HG03378 (cell line): ENCODE results near the gene PRRC1.

Experiments used
- ATAC-seq: cut with Tn5 transposase; IDR thresholded peaks from one replicate; pipeline ENCODE4 v1.9.1; 2021; ENCODE audit warnings: mild to moderate bottlenecking, moderate library complexity; ENCODE audit not compliant: unreplicated experiment

Gene PRRC1

DNA sequence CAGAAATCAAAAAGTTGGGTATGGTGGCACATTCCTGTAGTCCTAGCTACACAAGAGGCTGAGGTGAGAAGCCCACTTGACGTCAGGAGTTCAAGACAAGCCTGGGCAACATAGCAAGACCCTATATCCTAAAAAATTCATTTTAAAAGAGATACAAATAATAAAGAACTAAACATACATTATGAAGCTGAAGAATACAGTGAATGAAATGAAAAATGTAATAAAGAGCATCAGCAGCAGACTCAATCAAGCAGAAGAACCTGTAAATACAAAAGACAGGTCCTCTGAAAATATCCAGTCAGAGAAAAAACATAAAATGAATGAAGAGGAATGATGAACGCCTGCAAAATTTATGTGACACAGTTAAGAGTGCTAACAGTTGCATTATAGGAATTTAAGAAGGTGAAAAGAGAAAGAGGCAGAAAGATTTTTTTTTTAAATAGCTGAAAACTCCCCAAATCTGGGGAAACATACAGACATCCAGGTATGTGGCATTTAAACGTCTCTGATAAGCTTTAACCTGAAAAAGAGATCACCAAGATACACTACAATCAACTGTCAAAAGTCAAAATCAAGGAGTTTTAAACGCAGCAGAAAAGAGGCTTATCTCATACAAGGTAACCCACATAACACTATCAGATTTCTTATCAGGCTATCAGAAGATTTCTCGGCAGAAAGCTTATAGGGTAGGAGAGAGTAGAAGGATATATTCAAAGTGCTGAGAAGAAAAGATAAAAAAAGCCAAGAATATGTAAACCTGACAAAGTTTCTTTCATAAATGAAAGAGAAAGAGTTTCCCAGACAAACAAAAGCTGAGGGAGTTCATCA, 57.6 kb downstream of the PRRC1 start:
- no peak for ATAC-seq

GRCh38 chr5:127577458-127577857, 60.0 kb downstream of the PRRC1 start:
- peak; percentile 42 for ATAC-seq

- ATAC-seq: no peak
These were observed 63.3 kb downstream of the PRRC1 start for GRCh38 chr5:127580731-127581130.

DNA sequence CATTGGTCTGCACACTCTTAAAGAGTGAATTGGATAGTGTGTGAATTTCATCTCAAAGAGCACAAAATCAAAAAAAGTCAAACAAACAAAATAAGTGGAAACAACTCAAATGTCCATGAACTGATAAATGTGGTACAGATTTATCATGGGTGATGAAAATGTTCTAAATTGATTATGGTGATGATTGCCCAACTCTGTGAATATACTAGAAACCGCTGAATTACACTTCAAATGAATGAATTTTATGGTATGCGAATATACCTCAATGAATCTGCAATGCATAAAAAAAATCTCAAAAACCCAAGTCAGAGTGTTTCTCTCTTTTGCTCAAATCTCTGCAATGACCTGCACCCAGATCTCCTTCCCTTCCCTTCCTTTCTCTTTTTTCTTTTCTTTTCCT, 64.0 kb downstream of the PRRC1 start:
- ATAC-seq: no peak

DNA sequence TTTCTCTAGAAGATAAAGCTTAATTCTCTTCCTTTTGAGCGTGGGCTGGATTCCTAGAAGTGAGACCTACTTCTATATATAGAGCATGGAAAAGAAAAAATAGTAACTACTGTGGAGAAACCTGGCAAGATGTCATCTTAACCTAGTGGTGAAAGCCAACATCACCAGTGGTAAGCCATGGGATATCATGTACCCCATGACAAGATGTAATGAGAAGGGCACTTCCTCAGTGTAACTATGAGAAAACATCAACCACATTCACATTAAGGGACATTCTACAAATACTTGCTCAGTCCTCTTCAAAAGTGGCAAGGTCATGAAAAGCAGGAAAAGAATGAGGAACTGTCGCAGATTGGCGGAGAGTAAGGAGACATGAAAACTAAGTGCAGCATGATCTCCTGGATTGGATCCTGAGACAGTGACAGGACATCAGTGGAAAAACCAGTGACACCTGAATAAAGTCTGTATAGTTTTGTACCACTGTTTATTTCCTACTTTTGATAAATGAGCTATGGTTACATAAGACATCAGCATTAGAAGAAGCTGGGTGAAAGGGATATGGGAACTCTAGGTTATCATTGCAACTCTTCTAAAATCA, 65.4 kb downstream of the PRRC1 start:
- ATAC-seq: no peak

GRCh38 chr5:127583866-127584265, 66.4 kb downstream of the PRRC1 start:
- ATAC-seq: no peak

DNA sequence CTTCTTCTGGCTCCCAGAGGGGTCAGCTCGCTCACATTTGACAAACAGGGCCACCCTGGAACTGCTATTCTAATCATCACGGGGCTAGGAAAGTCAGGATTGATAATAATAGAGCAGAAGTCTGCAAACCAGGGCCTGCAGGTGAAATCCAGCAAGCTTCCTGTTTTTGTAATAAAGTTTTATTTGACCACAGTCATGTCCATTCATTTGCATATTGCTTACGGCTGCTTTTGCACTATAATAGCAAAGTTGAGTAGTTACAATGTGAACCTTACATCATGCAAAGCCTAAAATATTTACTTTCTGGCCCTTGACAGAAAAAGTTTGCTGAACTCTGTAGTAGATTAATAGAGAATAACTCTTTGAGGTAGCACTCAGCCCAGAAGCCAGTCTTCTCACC, 68.2 kb downstream of the PRRC1 start:
- no peak for ATAC-seq

- peak; percentile 81 for ATAC-seq
These were observed 68.8 kb downstream of the PRRC1 start for GRCh38 chr5:127586066-127586770.

- peak; percentile 52 for ATAC-seq
These were observed 69.4 kb downstream of the PRRC1 start for GRCh38 chr5:127586811-127587210.

DNA sequence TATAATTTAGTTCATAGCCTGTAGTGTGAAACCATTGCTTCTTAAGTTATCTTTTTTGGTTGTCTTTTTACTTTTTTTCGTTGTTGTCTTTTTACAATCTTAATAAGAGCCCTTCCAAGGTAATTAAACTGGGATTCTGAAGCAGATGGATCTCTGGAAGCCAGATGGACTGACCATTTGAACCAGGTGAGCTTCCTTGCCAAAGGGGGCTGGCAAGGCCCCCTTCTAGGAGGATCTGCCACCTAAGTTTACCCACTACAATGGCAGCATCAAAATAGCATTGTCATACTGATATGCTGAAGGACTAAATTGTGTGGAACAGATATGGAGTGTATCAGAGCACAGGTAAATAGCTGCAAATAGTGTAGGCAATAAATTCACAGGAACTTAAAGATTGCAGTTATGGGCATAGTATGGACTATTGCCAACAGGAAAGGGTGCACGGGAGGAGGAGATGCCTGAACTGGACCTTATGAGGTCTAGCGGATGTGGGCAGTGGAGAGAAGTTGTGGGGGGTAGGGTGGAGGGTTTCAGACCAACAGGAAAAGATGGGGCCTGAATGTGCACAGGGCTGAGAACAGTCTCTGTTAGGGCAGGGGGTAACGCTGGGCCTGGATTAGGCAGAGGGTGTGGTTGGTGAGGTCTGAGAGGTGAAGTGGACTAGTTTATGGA, 69.9 kb downstream of the PRRC1 start:
- ATAC-seq: no peak

GRCh38 chr5:127588368-127588767, 70.9 kb downstream of the PRRC1 start:
- ATAC-seq: no peak

GRCh38 chr5:127589309-127590030, 72.0 kb downstream of the PRRC1 start:
- ATAC-seq: no peak

DNA sequence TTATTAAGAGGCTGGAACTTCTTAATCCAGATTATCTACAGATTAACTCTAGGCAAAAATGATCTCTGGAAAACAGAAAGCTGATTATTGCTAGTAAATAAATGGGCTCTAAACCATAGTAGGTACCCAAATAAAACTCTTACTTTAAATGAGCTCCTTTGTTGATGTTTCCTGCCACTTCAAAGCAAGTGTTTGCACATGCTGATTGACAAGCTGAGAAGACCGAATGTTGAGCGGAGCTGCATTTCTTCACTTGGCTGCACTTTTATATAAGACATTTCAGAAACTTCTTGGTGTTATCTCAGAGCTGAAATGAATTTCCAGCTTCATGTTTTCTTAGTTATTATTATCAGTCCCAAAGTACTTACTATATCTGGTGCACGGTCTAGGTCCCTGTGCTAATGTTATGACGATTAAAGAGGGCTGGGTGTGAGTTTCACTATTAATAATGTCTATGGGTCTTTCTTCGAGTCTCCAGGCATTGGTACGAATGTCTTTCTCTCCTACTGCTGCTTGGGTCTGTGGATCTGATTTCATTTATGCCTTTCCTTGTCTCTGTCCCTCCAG, 72.8 kb downstream of the PRRC1 start:
- peak; percentile 56 for ATAC-seq

DNA sequence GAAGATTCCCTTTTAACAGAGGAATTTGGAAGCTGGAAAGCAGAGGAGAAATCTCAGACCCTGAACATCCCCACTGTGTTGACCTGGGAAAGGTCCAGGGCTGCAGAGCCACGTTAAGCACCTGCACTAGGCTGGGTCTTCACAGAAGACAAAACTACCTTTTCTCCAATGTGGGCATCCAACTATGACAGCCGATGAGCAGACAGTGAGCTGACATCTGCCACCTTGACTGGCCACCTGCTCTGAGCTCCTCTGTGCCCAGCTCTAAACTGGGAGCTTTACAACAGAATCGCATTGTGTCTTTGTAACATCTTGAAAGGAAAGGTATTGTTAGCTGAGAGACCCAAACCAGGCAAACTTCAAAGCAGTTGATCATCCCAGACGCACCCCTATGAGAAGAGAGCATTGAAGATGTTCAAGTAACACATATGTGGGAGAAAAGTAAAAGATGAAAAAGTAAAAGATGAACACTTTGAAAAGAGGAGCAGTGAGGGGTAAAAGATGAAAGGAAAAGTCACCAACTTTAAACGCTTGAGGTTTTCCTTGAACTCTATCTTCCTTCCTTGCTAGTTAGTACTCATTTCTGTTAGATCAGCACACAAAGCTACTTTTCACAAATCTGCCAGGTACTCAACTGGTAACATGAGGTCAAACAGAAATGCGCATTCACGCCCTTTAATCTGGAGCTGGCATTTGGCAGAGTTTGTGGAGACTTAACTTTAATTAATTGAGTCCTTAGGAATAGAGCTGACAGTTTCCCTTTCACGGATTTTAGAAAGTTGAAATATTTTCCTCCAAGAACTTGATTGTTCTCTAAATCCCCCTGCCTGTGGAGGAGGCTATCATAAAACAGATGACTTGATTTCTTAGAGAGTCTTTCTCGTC, 78.3 kb downstream of the PRRC1 start:
- no peak for ATAC-seq

GRCh38 chr5:127596501-127596900, 79.1 kb downstream of the PRRC1 start:
- ATAC-seq: no peak

DNA sequence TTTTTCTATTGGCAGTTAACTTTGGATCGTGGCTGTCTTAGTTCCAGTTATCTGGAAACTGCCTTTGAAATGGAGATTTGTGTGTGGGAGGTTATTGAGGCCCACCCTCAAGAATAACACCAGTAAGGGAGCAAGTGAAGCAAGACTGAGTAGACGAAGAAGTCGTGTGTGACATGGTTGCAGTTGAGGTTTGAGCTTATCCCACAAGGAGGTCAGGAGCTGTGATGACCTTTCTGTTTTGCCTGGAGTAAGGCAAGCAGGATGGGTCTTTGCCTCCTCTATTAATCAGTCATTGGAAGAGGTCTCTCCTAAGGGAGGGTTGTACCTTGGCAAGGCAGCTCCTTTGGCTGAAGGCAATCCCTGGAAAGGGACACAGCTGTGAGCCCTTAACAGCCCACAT, 81.9 kb downstream of the PRRC1 start:
- no peak for ATAC-seq

- ATAC-seq: no peak
These were observed 82.4 kb downstream of the PRRC1 start for GRCh38 chr5:127599847-127600246.

GRCh38 chr5:127601111-127601510, 83.7 kb downstream of the PRRC1 start:
- ATAC-seq: no peak

- ATAC-seq: no peak
These were observed 84.2 kb downstream of the PRRC1 start for GRCh38 chr5:127601601-127602000.
